Nephron progenitor cell (in vitro differentiated cells): ENCODE measurements around the gene SIX5.
A peak's percentile ranks its signal among the peaks of the same experiment; 100 is the strongest.
"Not testable (repeated sequence)": the region's sequence is repeated elsewhere in the genome, so short reads cannot be mapped to it uniquely, and the experiment has no call there.

Experiments used
- DNase-seq: peaks from one replicate; pipeline ENCODE4 v3.0.0; 2021
- H3K27ac Mint-ChIP-seq: 2 replicates; pipeline ENCODE4 v1.8.0; 2021; ENCODE audit warnings: mild to moderate bottlenecking, moderate library complexity, mixed read lengths
- H3K27me3 Mint-ChIP-seq: 2 replicates; pipeline ENCODE4 v1.8.0; 2021; ENCODE audit warnings: mild to moderate bottlenecking, low read depth, mixed read lengths; ENCODE audit not compliant: poor library complexity
- H3K36me3 Mint-ChIP-seq: 2 replicates; pipeline ENCODE4 v1.8.0; 2021; ENCODE audit warnings: low read depth, mixed read lengths
- H3K4me1 Mint-ChIP-seq: 2 replicates; pipeline ENCODE4 v1.8.0; 2021; ENCODE audit warnings: mixed read lengths
- H3K4me3 Mint-ChIP-seq: 2 replicates; pipeline ENCODE4 v1.8.0; 2021; ENCODE audit warnings: mild to moderate bottlenecking, moderate library complexity, mixed read lengths
- H3K9me3 Mint-ChIP-seq: 2 replicates; pipeline ENCODE4 v1.8.0; 2021; ENCODE audit warnings: mild to moderate bottlenecking, moderate library complexity, mixed read lengths
- CTCF ChIP-seq: fragments of 200-600 bp; sonication (generic); IDR thresholded peaks from 2 replicates; pipeline ENCODE4 v1.5.0; 2021; ENCODE audit warnings: antibody characterized with exemption

SIX5 gene

GRCh38 chr19:45739498-45740439 is 29.3 kb downstream of the SIX5 start:
- no peak overlapping the region for H3K4me3 Mint-ChIP-seq
- no peaks in the 10 kb centered on the region for H3K9me3 Mint-ChIP-seq
- TF ChIP-seq CTCF: no peak
- H3K27me3 Mint-ChIP-seq: peaks cover 16% of the 10 kb centered on the region
- no peak for DNase-seq
- no peak overlapping the region for H3K27ac Mint-ChIP-seq
- peaks cover 10% of the 10 kb centered on the region for H3K4me1 Mint-ChIP-seq
- no peaks in the 10 kb centered on the region for H3K36me3 Mint-ChIP-seq

- Mint-ChIP-seq H3K36me3 (no peaks in the 10 kb centered on the region), H3K9me3 (no peaks in the 10 kb centered on the region), H3K27ac (no peak within 1 kb of the TSS), H3K4me1 (peaks cover 18% of the 10 kb centered on the region), H3K4me3 (no peak within 1 kb of the TSS), H3K27me3 (peaks cover 14% of the 10 kb centered on the region)
- no peak for DNase-seq
- no peak for TF ChIP-seq CTCF
Observed at GRCh38 chr19:45733160-45733810, 35.8 kb downstream of the SIX5 start, which contains the start of gene MEIOSIN. MEIOSIN (plus strand) TSS chr19:45733439; CDS start chr19:45735377, 1,938 bp downstream.

GRCh38 chr19:45730368-45731288 is 38.4 kb downstream of the SIX5 start, which contains the start of gene FBXO46:
FBXO46 (minus strand) TSS chr19:45730896; CDS start chr19:45713495, 17,401 bp downstream.
- Mint-ChIP-seq H3K36me3 (no peaks in the 10 kb centered on the region), H3K4me1 (peaks cover 23% of the 10 kb centered on the region), H3K27ac (peak within 1 kb of the TSS; percentile 43), H3K27me3 (peaks cover 4% of the 10 kb centered on the region), H3K4me3 (peak within 1 kb of the TSS; percentile 95), H3K9me3 (no peaks in the 10 kb centered on the region)
- DNase-seq: peak; percentile 93
- TF ChIP-seq CTCF: no peak

GRCh38 chr19:45729800-45730290 is 39.2 kb downstream of the SIX5 start:
- no peaks in the 10 kb centered on the region for H3K9me3 Mint-ChIP-seq
- H3K4me3 Mint-ChIP-seq: peak overlapping the region; percentile 95
- TF ChIP-seq CTCF: no peak
- H3K27me3 Mint-ChIP-seq: peaks cover 4% of the 10 kb centered on the region
- no peaks in the 10 kb centered on the region for H3K36me3 Mint-ChIP-seq
- no peak for DNase-seq
- peak overlapping the region; percentile 43 for H3K27ac Mint-ChIP-seq
- H3K4me1 Mint-ChIP-seq: peaks cover 23% of the 10 kb centered on the region

- not testable (repeated sequence) for H3K27ac Mint-ChIP-seq, H3K9me3 Mint-ChIP-seq, DNase-seq, H3K27me3 Mint-ChIP-seq, H3K36me3 Mint-ChIP-seq
- peaks cover 23% of the 10 kb centered on the region for H3K4me1 Mint-ChIP-seq
- peak overlapping the region; percentile 49 for H3K4me3 Mint-ChIP-seq
Observed at GRCh38 chr19:45728683-45729082, 40.4 kb downstream of the SIX5 start.

- not testable (repeated sequence) for H3K9me3 Mint-ChIP-seq, DNase-seq, H3K4me3 Mint-ChIP-seq, H3K27ac Mint-ChIP-seq, H3K27me3 Mint-ChIP-seq
- H3K4me1 Mint-ChIP-seq: peaks cover 43% of the 10 kb centered on the region
- H3K36me3 Mint-ChIP-seq: peaks cover 47% of the 10 kb centered on the region
Observed at GRCh38 chr19:45720065-45720464, 49.0 kb downstream of the SIX5 start.
